Measurements from ENCODE around the gene RXYLT1. TPM values are rescaled to one million over a fixed set of nuclear protein-coding genes. Genes with fewer than 3 reads are reported as not detected.
A peak's percentile ranks its signal among the peaks of the same experiment; 100 is the strongest.

Gene RXYLT1
- polyA plus RNA-seq, 2 of the 4 experiments (the other 2 are of a cell fraction), result 34.2 to 59.1 TPM

GRCh38 chr12:63805704-63806672, 26.3 kb downstream of the RXYLT1 start (continued):
- TF ChIP-seq EHF (CRISPR knock-in tag; IDR thresholded peaks at IDR 0.05) (peak; percentile 31; the same call in 1 of the 2 replicates), ZC3H11A (IDR thresholded peaks at IDR 0.05) (no peak), TP53 (CRISPR knock-in tag; IDR thresholded peaks at IDR 0.05) (no peak), JUNB (IDR thresholded peaks at IDR 0.05) (peak; percentile 29; the same call in 1 of the 2 replicates), CHD4 (IDR thresholded peaks at IDR 0.05; ENCODE audit: borderline replicate concordance) (peak; percentile 62; the same call in 1 of the 2 replicates), HOXB5 (CRISPR knock-in tag; IDR thresholded peaks at IDR 0.05) (peak; percentile 98), HOXA7 (CRISPR knock-in tag; IDR thresholded peaks at IDR 0.05) (no peak), ESRRA (IDR thresholded peaks at IDR 0.05; ENCODE audit: borderline replicate concordance, low read length) (no peak), RAD21 (conservative IDR thresholded peaks at IDR 0.05 in 1 of 2, IDR thresholded peaks at IDR 0.05 in 1 of 2) (no peak)
- TF ChIP-seq, protein P1, sequence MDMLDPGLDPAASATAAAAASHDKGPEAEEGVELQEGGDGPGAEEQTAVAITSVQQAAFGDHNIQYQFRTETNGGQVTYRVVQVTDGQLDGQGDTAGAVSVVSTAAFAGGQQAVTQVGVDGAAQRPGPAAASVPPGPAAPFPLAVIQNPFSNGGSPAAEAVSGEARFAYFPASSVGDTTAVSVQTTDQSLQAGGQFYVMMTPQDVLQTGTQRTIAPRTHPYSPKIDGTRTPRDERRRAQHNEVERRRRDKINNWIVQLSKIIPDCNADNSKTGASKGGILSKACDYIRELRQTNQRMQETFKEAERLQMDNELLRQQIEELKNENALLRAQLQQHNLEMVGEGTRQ (IDR thresholded peaks at IDR 0.05), result no peak

GRCh38 chr12:63808631-63809030, 28.9 kb downstream of the RXYLT1 start:
- ATAC-seq (no peak), DNase-seq (ENCODE audit: low read depth in 1 of 2, low spot score in 1 of 2) (no peak), FAIRE-seq (peak; percentile 54)
- Histone ChIP-seq H3K9me3 (no peaks in the 10 kb centered on the region), H3K4me1 (peaks cover 40% of the 10 kb centered on the region), H3K27ac (no peak overlapping the region), H3K4me2 (no peak overlapping the region), H3K4me3 (no peak overlapping the region)
- CTCF ChIA-PET, result no interaction called here
- WGBS (ENCODE audit: missing lambda C conversion rate), result 89% methylated on average over 5 of the region's 5 CpGs
- POLR2A ChIA-PET, result interaction anchor here (0.6 kb wide), 1 partner anchor 636 kb away, joined by 3 read pairs; no protein-coding TSS in a partner anchor
- TF ChIP-seq RAD21 (conservative IDR thresholded peaks at IDR 0.05 in 1 of 2, IDR thresholded peaks at IDR 0.05 in 1 of 2) (no peak), ZSCAN20 (CRISPR knock-in tag; IDR thresholded peaks at IDR 0.05) (no peak), GATA3 (IDR thresholded peaks at IDR 0.05; ENCODE audit: borderline replicate concordance) (no peak), CBX8 (IDR thresholded peaks at IDR 0.05) (no peak), HOXB13 (CRISPR knock-in tag; IDR thresholded peaks at IDR 0.05; ENCODE audit: low read depth) (no peak), BHLHE40 (IDR thresholded peaks at IDR 0.05; ENCODE audit: low read depth, low read length) (no peak), ESRRA (IDR thresholded peaks at IDR 0.05; ENCODE audit: borderline replicate concordance, low read length) (no peak)
- TF ChIP-seq, protein P2, sequence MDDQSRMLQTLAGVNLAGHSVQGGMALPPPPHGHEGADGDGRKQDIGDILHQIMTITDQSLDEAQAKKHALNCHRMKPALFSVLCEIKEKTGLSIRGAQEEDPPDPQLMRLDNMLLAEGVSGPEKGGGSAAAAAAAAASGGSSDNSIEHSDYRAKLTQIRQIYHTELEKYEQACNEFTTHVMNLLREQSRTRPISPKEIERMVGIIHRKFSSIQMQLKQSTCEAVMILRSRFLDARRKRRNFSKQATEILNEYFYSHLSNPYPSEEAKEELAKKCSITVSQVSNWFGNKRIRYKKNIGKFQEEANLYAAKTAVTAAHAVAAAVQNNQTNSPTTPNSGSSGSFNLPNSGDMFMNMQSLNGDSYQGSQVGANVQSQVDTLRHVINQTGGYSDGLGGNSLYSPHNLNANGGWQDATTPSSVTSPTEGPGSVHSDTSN (IDR thresholded peaks at IDR 0.05), result no peak
- TF ChIP-seq, protein P3, sequence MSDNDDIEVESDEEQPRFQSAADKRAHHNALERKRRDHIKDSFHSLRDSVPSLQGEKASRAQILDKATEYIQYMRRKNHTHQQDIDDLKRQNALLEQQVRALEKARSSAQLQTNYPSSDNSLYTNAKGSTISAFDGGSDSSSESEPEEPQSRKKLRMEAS (IDR thresholded peaks at IDR 0.05), result no peak
- TF ChIP-seq, protein P4, sequence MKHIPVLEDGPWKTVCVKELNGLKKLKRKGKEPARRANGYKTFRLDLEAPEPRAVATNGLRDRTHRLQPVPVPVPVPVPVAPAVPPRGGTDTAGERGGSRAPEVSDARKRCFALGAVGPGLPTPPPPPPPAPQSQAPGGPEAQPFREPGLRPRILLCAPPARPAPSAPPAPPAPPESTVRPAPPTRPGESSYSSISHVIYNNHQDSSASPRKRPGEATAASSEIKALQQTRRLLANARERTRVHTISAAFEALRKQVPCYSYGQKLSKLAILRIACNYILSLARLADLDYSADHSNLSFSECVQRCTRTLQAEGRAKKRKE (CRISPR knock-in tag; IDR thresholded peaks at IDR 0.05; ENCODE audit: low read depth), result no peak

GRCh38 chr12:63809566-63809965, 29.9 kb downstream of the RXYLT1 start:
- no peak overlapping the region for H3K27ac ChIP-seq
- TF ChIP-seq POLR2A (IDR thresholded peaks at IDR 0.05; ENCODE audit: low read length) (no peak), NR3C1 (IDR thresholded peaks at IDR 0.05) (no peak), SMC3 (IDR thresholded peaks at IDR 0.05) (no peak), CHD4 (IDR thresholded peaks at IDR 0.05; ENCODE audit: borderline replicate concordance) (no peak), NPAS2 (CRISPR knock-in tag; IDR thresholded peaks at IDR 0.05; ENCODE audit: borderline replicate concordance) (no peak), KDM1A (IDR thresholded peaks at IDR 0.05; ENCODE audit: low read depth) (no peak), MAZ (IDR thresholded peaks at IDR 0.05; ENCODE audit: borderline replicate concordance, low read depth, low read length) (no peak), NFE2L2 (conservative IDR thresholded peaks at IDR 0.05; ENCODE audit: low read length) (no peak)
- TF ChIP-seq, protein P2 (IDR thresholded peaks at IDR 0.05), result no peak
- TF ChIP-seq, protein P5, sequence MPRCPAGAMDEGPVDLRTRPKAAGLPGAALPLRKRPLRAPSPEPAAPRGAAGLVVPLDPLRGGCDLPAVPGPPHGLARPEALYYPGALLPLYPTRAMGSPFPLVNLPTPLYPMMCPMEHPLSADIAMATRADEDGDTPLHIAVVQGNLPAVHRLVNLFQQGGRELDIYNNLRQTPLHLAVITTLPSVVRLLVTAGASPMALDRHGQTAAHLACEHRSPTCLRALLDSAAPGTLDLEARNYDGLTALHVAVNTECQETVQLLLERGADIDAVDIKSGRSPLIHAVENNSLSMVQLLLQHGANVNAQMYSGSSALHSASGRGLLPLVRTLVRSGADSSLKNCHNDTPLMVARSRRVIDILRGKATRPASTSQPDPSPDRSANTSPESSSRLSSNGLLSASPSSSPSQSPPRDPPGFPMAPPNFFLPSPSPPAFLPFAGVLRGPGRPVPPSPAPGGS (IDR thresholded peaks at IDR 0.05), result no peak
- 70% methylated on average over 4 of the region's 4 CpGs for WGBS (ENCODE audit: missing lambda C conversion rate)
- H3K4me1 ChIP-seq, result peaks cover 33% of the 10 kb centered on the region
- H3K4me3 ChIP-seq, result no peak overlapping the region
- no peaks in the 10 kb centered on the region for H3K9me3 ChIP-seq
- ATAC-seq (no peak), FAIRE-seq (no peak), DNase-seq (ENCODE audit: low read depth in 1 of 2, low spot score in 1 of 2) (no peak)
- ChIA-PET POLR2A (no interaction called here), CTCF (interaction anchor here (0.6 to 0.7 kb wide), 4 partner anchors 17 to 707 kb away, joined by 3 read pairs; no protein-coding TSS in a partner anchor)
- H3K4me2 ChIP-seq, result no peak overlapping the region

All from A549 (cell line).